ENCODE results near the gene MFNG.

The MFNG gene

DNA sequence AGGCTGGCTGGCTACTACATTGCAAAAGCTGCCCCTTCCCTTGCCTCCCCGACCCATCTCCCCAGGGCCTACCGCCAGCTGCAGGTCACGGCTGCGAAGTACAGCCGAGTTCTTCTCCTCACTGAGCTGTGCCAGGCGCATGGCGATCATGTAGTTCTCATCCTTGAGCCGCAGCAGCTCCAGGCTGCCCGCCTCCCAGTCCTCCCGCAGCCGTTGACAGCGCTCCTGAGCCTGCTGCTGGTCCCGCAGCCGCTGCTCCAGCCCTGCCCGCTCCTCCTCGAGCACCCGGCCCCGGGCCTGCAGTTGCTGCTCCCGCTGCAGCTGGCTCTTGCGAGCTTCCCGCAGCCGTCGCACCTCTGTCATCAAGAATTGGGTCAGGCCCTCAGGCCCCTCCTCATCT is 29.7 kb upstream of the MFNG start:
- H3K36me3 ChIP-seq: no peaks in the 10 kb centered on the region
- H3K4me1 ChIP-seq: peaks cover 0 to 27% (median 11%) of the 10 kb centered on the region in 4 donors
- H3K27me3 ChIP-seq: peaks cover 0 to 36% of the 10 kb centered on the region in 2 donors
- H3K27ac ChIP-seq: no peak overlapping the region
- H3K9me3 ChIP-seq: no peaks in the 10 kb centered on the region
- TF ChIP-seq, protein P1, sequence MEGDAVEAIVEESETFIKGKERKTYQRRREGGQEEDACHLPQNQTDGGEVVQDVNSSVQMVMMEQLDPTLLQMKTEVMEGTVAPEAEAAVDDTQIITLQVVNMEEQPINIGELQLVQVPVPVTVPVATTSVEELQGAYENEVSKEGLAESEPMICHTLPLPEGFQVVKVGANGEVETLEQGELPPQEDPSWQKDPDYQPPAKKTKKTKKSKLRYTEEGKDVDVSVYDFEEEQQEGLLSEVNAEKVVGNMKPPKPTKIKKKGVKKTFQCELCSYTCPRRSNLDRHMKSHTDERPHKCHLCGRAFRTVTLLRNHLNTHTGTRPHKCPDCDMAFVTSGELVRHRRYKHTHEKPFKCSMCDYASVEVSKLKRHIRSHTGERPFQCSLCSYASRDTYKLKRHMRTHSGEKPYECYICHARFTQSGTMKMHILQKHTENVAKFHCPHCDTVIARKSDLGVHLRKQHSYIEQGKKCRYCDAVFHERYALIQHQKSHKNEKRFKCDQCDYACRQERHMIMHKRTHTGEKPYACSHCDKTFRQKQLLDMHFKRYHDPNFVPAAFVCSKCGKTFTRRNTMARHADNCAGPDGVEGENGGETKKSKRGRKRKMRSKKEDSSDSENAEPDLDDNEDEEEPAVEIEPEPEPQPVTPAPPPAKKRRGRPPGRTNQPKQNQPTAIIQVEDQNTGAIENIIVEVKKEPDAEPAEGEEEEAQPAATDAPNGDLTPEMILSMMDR (IDR thresholded peaks at IDR 0.05): no peak
- DNase-seq: no peak
- H3K4me3 ChIP-seq: no peak overlapping the region
- intact Hi-C loops (cut with DNase I; ENCODE audit: low total_unique reads): no loop called here

DNA sequence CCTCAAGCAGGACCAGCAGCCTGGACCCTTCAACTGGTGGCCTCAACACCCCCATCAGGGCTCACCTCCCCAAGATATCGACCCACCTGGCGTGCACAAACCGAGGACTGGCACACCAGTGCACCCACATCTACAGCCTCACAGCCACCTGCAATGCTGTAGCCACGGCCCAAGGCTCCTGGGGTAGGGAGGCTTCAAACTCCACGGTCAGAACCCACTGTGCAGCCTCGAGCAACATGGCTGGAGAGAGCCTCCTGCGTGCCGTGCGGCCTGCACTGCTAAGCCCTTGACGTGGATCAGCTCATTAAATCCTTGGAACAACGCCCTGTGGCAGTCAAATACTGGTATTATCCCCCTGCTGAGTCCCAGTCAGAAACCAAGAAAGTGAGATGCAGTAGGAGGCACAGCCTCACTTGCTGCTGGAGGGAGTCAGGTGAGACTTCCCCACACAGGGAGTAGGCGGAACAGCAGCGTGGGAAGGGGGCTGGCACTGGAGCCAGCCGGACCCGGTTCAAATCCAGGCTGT is 28.4 kb upstream of the MFNG start:
- DNase-seq: no peak
- intact Hi-C loops (cut with DNase I; ENCODE audit: low total_unique reads): no loop called here
- peaks cover 0 to 23% (median 7%) of the 10 kb centered on the region in 4 donors for H3K4me1 ChIP-seq
- H3K27me3 ChIP-seq: peaks cover 0 to 30% of the 10 kb centered on the region in 2 donors
- TF ChIP-seq, protein P1 (IDR thresholded peaks at IDR 0.05): no peak
- no peak overlapping the region for H3K27ac ChIP-seq
- H3K36me3 ChIP-seq: no peaks in the 10 kb centered on the region
- no peaks in the 10 kb centered on the region for H3K9me3 ChIP-seq
- no peak overlapping the region for H3K4me3 ChIP-seq

DNA sequence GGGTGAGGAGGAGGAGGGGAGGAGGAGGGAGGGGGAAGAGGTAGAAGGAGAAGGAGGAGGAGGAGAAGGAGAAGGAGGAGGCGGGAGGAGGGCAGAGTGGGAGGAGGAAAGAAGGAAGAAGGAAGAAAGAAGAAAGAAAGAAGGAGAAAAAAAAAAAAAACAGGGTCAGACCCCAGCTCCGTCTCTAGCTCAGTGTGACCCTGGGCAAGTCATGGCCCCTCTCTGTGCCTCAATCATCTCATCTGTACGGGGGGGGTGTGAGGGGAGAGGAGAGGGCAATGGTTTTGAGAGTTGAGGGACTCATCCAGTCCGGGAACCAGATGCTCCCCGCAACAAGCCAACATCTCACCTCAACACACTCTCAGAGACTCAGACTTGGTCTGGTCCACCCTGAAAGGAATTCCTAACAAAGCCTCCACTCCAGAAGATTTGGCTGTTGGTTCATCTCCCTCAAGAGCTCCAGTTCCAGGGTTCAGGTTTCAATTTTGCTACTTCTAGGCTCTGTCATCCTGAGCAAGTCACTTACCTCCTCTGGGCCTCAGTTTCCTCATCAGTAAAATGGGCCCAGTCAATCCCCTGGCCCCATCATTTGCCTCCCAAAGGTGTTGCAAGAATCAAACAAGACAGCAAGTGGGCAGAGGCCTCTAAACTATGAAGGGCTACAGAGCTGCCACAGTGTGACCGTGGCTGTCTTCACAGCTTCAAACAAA is 25.4 kb upstream of the MFNG start:
- Histone ChIP-seq H3K4me3 (no peak overlapping the region), H3K36me3 (peaks cover 0 to 7% (median 0%) of the 10 kb centered on the region in 3 donors), H3K9me3 (no peaks in the 10 kb centered on the region), H3K27ac (no peak overlapping the region), H3K4me1 (peaks cover 0 to 14% (median 0%) of the 10 kb centered on the region in 4 donors), H3K27me3 (peaks cover 0 to 20% of the 10 kb centered on the region in 2 donors)
- TF ChIP-seq, protein P1 (IDR thresholded peaks at IDR 0.05): no peak
- no peak for DNase-seq
- intact Hi-C loops (cut with DNase I; ENCODE audit: low total_unique reads): no loop called here

DNA sequence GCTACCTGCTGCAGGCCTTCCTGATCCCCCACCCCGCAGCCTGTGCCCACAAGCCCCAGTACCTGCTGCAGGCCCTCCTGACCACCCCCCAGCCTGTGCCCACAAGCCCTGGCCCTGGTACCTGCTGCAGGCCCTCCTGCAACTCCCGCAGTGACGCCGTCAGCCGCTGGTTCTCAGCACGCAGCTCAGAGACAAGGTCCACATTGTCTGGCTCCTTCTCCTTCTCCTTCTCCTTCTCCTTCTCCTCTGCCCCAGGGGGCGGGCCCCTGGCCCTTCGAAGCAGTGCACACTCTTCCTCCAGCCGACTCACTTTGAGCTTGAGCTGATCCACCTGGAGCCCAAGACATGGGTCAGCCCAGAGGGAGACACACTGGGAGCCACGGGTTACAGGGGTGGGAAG is 23.9 kb upstream of the MFNG start:
- peaks cover 0 to 20% of the 10 kb centered on the region in 2 donors for H3K27me3 ChIP-seq
- no peak overlapping the region for H3K4me3 ChIP-seq
- intact Hi-C loops (cut with DNase I; ENCODE audit: low total_unique reads): no loop called here
- DNase-seq: no peak
- peaks cover 0 to 17% (median 0%) of the 10 kb centered on the region in 3 donors for H3K36me3 ChIP-seq
- H3K4me1 ChIP-seq: peaks cover 0 to 14% (median 0%) of the 10 kb centered on the region in 4 donors
- H3K9me3 ChIP-seq: no peaks in the 10 kb centered on the region
- TF ChIP-seq, protein P1 (IDR thresholded peaks at IDR 0.05): no peak
- no peak overlapping the region for H3K27ac ChIP-seq

DNA sequence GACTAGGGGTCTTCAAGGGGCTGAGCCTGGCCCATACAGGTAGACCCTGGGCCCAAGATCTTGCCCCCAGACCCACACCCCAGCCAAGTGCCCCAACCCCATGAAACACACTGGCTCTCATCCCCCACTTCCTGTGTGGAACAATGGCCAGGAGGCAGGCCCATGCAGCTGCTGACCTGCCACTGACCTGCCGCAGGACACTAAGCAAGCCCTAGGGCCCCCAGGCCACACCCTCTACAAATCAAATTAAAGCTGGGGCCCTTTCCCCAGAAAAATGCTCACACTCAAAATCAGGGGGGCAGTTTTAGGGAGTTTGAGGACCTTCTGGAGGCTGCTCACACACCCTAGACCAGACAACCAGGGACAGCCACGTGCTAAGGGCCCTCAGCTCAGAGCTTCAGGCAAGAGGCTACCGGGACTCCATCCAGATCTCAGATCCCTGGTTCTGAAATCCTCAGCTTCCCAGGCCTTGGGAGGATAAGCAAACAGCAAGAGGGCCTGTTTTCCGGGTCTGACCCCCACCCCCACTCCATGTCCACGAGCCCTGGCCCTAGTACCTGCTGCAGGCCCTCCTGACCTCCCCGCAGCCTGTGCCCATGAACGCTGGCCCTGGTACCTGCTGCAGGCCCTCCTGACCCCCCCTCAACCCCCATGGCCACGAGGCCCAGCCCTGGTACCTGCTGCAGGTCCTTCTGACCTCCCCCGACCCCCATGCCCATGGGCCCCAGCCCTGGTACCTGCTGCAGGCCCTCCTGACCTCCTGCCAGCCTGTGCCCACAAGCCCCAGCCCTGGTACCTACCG is 23.1 kb upstream of the MFNG start:
- Histone ChIP-seq H3K4me1 (peaks cover 0 to 14% (median 0%) of the 10 kb centered on the region in 4 donors), H3K9me3 (no peaks in the 10 kb centered on the region), H3K36me3 (peaks cover 0 to 24% (median 0%) of the 10 kb centered on the region in 3 donors), H3K4me3 (no peak overlapping the region), H3K27me3 (peaks cover 0 to 20% of the 10 kb centered on the region in 2 donors), H3K27ac (no peak overlapping the region)
- TF ChIP-seq, protein P1 (IDR thresholded peaks at IDR 0.05): no peak
- intact Hi-C loops (cut with DNase I; ENCODE audit: low total_unique reads): no loop called here
- DNase-seq: no peak

Measured in tibial artery (tissue), 4 donors.